ENCODE measurements around the gene GRK1.

Gene GRK1

DNA sequence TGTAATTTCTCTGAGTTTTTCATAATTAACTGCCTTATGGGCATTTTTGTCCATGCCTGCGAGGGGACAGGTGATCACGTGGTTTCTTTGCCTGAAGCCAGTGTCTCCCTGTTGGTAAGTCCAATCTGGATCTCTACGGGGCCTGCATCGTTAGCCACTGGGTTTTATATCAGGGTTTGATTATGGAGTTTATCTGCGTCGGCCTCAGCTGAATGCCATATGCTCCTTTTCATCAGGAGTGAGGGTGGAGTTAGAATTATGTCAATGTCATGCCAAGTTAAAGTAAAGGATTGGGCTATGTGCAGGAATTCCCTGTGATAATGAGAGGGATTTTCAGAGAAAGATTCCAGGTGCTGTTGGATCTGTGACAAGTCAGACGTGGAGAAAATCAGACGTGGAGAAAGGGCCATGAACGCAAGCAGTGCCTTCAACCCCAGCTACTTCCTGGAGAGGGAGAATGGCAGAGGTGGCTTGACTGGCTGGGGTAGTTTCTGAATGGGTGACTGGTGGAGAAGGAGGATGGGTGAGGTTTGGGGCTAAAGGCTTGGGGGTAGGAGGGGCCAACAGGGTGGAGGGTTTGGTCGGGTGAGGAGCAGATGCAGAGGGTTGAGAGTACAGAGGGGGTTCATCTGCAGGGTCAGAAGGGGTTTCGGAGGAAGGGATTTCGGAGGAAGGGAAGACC, 116.3 kb downstream of the GRK1 start:
- DNase-seq = no peak

DNA sequence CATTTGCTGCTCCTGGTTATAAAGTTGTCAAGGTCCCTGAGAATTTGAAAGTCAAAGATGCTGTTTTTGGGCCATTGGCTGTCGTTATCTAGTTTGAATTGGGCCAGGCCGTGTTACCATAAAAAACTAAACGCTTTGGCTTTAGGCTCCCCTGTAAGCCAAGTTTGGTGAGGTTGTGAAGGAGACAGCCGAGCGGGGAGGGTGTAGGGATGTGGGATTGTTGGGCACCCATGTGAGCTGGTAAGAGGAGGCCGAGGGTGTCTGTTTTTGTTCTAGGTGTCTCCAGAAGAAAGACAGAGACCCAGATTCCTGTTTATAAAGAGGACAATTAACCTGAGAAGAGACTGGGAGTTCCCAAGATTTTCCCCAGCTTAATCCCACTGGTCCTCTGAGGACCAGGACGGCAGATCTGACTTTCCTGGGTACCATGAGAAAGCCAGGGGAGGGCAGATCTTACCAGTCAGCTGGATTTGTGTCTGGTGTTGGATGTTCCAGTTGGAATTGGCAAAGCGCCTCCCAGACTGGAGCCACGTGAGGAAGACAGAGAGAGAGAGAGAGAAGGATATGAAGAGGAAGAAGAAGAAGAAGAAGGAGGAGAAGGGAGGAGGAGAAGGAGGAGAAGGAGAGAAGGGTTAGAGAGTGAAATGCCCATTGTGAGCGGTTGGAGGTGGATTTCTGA, 117.1 kb downstream of the GRK1 start:
- no peak for DNase-seq

DNA sequence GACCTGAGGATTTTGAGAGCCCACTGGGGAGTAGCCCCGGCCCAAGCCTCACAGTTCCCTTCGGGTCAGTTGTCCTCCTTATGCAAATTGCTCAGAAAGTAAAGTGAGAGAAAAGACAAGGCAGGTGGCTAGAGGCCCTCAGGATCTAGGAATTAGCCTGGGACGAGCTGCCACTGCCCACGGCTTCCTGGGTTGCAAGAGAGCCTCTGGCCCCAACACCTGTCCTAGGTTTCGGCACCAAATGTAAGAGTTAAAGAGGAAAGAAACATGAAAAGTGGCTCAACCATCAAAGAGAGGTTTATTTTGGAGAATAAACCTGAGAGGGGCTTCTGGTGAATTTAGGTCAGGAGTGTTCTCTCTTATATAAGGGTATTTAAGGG, 117.6 kb downstream of the GRK1 start:
- no peak for DNase-seq

DNA sequence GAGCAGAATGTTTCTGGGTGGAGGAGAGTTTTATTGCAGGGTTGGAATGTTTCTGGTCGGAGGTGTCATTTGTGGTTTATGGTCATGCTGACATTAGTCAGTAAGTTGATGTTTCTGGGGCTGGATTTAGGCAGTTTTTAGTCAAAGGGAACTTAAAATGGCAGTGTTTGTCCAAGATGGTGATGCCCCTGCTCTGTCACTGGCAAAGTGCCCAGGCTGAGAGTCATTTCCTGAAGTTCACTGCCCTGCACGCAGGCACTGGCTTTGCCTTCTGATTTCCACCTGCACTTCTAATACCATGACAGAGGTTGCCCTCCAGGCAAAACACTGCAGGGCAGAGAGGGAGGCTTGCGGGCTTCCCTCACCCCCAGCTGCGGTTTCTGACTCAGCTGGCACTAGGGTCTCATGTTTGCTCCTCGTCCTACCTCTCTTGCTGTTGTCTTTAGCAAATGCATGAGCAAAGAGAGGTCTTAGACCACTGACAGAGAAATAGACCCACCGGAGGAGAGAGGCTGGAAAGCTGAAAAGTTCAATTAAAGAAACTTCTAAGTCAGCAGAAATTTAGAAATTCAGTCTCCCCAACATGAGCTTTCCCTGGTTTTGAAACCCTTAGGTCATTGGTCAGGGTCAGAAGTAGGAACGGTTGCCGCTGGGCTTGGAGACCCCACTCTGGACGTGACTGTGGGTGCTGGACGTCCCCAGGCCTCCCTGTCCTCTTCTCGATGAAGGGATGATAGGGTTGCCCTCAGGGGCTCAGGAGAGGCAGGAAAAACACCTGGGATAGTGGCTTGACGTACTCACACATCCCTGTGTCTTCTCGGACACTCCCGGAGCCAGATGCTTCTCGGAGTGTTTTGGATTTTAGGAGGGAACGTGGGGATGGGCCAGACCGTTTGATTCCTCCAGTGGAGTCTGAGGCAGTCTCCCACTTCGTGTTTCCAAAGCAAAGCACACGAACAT, 118.3 kb downstream of the GRK1 start:
- no peak for DNase-seq

DNA sequence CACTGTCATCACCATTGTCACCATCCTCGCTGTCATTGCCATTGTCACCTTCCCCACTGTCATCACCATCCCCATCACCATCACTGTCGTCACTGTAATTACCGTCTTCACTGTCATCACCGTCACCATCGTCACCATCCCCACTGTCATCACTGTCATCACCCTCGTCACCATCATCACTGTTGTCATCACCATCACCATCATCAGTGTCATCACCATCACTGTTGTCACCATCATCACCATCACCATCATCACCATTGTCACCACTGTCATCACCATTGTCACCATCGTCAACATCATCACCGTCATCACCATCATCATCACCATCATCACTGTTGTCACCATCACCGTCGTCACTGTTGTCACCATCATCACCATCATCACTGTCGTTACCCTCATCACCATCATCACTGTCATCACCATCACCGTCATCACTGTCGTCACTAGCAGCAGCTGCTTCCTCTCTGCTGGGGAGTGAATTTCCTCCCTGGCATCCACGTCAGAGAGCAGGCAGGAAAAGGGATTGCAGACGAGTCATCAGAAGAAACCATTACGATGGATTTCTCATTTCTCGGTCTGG, 119.3 kb downstream of the GRK1 start:
- no peak for DNase-seq
